HG02642 (cell line): ENCODE results near the gene POU2AF3.
"Not testable (repeated sequence)": the region's sequence is repeated elsewhere in the genome, so short reads cannot be mapped to it uniquely, and the experiment has no call there.

Source experiments
- ATAC-seq: cut with Tn5 transposase; IDR thresholded peaks from one replicate; pipeline ENCODE4 v1.9.1; 2021; ENCODE audit warnings: mild to moderate bottlenecking; ENCODE audit not compliant: unreplicated experiment, poor library complexity

POU2AF3 gene

DNA sequence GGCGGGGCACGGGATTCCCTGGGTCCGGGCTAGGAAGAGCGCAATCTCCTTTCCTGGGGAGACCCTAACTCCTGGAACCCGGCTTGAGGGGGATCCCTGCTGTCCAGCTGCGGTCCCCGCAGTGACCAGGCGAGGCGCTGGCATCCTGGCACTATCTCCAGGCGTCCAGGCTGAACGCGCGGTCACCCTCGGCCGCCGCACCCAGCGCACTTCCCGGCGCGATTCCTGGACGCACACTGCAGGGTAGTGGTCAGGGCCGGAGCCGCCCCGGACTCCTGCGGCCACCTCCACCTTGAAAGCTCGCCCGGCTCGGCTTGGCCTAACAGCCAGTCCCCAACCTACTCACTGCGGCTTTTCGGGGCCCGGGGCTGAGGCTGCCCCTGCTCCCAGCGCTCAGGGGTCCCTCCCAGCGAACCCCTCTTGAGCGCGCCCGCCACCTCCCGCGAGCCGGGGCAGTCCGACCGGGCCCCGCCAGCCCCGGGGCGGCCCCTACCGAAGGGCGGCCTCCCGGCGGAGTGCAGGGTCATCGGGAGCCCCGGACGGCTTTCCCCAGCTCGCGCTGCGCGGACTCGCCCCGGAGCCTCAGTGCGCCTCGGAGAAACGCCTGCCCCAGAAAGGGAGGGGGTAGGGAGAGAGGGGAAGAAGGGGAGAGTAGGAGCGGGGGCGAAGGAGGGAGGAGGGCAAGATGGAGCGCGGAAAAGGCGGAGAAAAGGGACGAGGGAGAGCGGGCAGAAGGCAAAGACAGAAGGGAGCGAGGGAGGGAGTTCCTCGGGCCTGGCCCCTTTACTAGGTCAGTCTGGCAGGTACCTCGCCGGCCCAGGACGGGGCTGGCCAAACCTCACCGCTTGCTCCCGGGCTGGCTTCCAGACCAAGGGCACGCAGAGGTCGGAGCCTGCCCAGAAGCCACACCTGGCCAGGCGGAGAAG is 1.0 kb downstream of the POU2AF3 start:
- peak; percentile 55 for ATAC-seq

DNA sequence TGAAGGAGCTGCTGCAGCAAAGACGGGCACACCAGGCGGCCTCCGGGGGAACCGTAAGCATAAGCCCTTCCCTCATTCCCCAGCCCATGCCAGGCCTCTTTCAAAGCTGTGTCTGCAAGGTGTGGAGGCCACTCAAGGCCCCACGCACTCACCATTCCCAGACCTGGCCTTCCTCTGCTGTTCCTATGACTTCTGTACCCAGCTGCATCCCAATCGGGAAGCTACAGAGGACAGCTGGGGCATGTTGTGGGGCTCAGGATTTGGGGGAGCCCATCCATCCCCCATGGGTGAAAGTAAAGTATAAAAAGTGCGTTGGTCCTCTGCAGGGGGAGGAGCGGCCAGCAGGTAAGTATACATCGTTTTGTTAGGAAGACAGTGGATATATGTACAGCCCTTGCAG is 2.2 kb downstream of the POU2AF3 start:
- no peak for ATAC-seq

DNA sequence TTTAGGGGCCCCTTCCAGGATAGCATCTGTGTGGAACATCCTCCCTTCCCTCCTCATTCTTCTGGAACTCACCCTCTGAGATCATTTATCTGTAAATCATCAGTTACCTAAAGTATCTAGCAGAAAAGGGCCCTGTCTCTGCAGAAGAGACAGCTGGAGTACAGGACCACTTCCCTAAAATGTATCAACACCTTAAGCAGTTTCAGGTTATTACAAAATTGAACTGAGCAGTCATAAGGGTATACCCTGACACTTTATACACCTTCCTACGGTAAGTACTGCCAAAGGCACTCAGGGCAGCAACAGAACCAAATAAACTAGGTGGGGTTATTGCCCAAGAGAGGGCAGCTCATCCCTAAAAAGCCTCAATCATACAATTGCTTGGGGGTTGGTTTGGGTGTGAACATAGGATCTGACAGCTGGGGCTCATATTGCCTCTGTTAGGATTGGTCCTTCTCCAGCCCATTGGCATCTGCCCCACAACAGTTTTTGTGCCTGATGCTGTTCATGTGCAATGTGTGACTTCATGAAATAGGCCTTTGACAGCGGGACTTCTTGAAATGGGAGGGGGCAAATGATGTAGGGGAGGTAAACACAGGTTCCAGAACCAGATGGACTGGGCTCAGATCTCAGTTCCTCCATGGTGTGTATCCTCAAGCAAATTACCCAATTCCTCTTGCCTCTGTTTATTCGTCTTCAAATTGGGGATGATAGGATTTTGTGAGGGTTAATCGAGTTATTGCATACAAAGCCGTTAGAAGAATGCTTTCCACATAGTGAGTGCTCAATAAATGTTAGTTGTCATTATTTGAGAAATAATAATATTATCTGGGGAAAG is 2.9 kb downstream of the POU2AF3 start:
- ATAC-seq, result no peak

DNA sequence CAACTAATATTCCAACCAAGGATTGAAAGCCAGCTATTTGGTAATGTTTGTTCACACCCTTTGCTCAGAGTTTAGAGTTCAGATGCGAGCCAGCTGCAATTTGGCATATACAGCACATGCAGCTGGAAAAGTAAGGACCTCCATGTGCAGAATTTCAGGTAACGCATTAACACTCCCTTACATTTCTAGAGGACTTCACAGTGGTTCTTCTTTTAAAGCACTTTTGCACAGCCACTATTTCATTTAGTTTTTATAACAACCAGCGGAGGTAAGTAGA is 3.4 kb downstream of the POU2AF3 start:
- ATAC-seq, result no peak

DNA sequence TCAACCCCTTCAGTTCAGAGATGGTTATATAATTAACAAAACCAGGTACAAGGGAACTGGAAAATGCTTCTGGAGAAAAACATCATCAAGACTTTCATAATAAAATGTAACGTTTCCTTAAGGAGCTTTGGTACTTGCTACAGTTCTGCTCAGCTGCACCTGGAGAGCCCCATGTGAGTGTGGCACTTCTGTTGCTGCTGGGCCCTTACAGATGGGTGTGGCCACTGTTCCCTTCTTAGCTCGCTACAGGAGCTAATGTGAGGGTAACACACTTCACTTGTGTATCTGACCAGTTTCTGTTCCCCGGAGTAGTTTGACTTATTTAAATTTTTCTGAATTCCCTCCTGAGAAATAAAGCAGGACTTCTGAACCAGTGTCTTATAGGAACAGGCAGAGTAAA is 4.0 kb downstream of the POU2AF3 start:
- no peak for ATAC-seq

DNA sequence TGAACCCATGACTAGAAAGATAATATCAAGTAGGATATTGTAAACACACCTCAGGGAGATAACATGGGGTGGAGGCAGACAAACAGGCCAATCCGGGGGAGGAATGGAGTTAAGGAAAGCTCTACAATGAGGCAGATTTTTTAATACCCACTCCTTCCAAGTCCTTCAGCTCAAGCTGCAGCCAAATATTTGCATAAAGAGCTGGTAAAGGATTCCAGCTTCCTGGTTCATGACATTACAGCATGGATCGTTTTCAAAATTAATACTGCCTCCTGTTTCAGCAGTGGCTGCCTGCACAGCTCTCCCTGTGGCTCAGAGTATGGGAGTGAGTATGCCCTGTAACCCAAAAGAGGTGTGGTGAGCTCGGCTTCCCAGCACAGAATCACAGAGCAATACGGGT is 5.1 kb downstream of the POU2AF3 start:
- no peak for ATAC-seq

DNA sequence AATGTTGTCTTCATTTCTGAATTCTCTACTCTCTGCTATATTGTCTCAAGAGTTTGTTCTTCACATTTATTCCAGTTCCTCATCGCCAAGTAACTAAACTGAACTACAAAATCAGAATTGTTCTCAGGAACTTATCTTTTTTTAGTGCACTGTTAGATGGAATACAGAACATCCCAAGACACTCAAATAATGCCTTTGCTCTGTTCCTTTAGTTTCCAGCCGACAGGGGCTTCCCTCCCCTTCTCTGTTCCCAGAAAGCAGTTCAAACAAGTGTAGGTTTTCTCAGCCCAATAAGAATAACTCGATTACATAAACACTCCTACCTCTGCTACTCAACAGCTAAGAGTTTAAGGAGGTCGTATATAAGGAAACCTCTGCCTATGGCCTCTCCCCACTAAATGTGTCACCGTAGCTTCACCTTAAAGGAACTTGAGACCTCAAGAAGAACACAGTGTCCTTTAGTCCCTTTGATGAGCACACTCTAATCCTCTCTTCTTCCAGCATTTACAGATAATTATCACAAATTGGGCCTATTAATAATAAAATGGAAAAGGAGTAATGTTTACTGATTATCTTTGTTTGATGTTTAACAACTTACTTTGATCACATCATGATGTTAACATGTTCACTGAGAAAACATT is 6.9 kb downstream of the POU2AF3 start:
- no peak for ATAC-seq

DNA sequence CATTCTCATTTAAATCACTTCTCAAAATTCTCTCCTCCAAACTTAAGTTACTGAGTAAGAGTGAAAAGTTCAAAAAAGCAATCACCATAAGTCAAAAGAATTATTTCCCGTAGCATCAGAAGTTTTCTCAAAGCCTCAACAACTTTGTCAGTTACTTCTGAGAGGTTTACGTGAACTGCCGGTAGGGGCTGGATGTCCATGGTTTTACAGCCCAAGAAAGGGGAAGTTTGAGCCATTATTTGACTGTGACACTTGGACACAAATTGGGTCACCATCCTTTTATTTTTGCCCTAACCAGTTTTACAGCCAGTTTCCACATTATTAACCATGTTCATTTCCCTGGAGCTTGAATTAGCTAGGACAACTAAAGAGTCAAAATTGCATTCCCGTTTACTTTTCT is 7.5 kb downstream of the POU2AF3 start:
- ATAC-seq, result no peak

DNA sequence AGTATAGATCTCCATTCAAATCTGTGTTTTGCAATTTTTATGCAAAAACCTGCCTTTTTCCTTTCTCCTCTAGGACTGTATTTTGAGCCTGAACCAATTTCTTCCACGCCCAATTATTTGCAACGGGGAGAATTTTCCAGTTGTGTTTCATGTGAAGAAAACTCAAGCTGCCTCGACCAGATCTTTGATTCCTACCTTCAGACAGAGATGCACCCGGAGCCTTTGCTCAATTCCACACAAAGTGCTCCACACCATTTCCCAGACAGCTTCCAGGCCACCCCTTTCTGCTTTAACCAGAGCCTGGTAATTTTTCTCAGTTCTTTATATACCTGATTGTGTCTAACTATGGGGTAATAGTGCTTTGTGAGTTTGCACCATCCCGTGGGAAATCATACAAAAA is 8.0 kb downstream of the POU2AF3 start:
- no peak for ATAC-seq

DNA sequence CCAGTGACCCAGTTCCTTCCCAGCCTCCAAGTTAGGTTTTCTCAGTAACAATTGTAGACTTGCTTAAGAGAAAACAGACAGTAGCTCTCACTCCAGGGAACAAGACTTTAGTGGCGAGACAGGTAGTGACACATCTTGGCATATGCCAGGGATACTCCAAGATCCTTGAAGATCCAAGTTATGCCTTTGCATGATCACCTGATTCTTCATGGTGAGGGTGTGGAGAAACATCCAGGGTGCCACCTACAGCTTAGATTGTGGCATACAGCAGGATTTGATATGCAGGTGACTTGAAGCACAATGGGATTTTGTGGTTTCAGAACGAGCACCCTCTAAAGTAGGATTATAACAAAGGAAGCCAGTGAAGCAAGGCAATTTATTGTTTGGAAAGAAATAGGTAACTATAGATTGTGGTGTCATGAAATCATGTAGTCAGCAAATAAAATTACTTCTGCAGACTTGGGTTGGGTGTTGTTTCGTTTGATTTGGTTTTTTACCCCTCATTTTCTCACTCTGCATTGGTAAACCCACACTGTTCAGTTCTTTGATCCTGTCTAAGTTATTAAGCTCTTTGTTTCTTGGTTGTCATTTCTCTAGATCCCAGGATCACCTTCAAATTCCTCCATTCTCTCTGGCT is 9.2 kb downstream of the POU2AF3 start:
- ATAC-seq, result no peak

DNA sequence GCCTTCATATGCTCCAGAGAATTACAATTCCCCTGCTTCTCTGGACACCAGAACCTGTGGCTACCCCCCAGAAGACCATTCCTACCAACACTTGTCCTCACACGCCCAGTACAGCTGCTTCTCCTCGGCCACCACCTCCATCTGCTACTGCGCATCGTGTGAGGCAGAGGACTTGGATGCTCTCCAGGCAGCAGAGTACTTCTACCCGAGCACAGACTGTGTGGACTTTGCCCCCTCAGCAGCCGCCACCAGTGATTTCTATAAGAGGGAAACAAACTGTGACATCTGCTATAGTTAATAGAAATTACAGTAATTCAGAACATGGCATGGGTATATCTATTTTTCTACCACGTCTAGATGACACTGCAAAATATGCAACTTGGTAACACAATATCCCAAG is 9.8 kb downstream of the POU2AF3 start:
- no peak for ATAC-seq

DNA sequence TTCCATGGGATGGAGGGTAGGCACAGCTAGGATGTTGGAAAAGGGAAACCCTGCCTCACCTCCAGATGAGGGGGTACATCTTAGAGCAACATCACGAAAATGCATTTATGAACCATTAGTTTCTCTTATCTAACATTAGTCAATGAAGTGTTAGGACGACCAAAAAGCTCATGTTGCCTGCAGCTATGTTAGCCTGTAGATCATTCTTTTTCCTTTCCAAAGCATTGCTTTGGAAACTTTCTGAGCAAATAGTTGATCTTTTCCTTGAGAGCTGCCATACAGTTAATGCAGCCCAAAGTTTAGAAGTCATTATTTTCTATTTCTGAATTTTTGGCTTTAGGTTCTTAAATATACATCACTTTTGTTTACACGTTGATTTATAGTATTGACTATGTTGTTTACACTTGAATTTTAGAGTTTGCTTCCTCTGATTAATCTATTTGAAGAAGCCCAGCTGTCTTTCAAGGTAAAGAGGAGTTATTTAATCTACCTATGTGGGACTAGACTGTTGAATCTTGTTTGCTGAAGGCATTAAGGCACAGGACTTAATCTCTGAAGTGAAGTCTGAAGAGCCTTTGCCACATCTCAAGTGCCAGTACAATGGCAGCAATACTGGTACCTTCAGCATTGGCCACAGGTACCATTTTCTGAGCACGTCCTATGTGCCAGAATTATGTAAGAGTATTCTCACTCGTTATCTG is 11.0 kb downstream of the POU2AF3 start:
- ATAC-seq, result no peak

DNA sequence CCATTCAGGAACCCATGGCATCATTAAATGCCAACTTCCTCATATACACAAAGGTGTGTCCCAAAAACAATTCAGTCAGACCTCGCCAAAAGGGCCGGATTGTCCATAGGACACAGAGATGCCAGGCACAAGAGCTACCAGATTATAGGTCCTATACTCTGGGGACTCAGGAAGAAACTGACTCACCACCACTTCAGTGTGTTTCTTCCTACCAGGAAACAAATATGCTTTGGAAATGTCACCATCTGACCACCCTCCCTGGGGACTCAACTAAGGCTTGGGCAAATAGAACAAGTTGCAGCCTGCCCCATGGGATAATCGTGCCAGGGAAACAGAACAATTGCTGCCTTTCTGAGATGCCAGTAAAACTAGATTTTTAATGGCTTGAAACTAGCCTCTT is 11.7 kb downstream of the POU2AF3 start:
- no peak for ATAC-seq

DNA sequence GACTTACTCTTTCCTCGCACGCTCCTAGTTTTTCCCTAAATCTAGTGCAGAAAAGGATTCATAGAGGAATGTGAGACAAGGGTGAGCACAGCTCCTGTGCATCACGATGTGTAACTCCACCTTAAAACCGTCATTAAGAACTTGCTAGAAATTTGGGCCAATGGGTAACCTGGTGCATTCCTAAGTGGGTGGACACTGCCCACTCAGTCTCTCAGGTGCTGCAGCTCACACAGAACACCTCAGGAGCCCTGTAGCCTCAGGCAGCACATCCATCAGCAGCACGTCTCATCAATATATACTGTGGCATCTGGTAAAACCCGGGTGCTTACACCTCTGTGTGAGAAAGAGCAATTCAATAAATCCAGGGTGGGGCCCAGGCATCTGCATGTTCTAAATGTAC is 12.4 kb downstream of the POU2AF3 start:
- ATAC-seq, result no peak

DNA sequence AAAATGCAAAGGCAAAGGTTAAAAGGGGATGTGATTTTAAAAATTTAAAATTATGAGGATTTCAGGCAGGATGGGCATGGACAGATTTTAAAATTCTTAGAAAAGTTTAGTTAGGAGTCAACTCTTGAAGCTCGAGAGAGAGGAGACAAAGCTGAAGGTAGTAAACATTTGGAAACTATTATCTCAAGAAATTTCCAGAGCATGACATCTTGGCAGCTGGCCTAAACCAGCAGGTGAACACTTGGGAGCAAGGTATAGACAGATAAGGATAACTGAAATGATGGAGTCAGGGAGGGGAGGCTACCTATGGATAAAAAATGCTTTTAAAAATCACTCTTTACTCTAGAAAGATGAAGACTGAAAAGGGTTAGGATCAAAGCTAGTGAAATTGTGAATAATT is 13.7 kb downstream of the POU2AF3 start:
- ATAC-seq, result no peak

DNA sequence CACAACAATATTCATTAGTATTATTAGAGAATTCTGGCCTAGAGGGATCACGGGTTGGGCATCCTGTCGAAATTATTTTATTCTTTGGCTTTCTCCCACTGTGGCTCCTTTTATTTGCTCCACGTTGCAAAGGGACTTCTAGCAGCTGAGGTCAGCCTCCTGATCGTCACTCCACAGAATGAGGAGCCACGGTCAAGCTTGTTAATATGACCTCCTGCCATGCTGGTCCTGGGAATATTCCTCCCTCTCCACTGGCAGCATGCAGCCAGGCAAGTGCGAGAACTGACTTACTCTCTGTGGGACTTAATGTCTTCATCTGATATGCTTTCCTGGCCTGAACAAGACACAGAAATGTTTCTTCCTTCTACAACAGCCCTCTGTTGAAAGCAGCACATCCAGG is 20.9 kb downstream of the POU2AF3 start:
- ATAC-seq, result no peak

DNA sequence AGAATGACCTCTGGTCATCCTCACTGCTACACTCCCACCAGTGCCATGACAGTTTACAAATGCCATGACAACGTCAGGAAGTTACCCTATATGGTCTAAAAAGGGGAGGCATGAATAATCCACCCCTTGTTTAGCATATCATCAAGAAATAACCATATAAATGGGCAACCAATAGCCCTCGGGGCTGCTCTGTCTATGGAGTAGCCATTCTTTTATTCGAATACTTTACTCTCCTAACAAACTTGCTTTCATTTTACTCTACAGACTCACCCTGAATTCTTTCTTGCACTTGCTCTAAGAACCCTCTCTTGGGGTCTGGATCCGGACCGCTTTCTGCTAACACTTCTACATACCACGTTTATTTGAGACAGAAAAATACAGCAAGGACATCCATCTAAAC is 21.9 kb downstream of the POU2AF3 start:
- ATAC-seq, result not testable (repeated sequence)

DNA sequence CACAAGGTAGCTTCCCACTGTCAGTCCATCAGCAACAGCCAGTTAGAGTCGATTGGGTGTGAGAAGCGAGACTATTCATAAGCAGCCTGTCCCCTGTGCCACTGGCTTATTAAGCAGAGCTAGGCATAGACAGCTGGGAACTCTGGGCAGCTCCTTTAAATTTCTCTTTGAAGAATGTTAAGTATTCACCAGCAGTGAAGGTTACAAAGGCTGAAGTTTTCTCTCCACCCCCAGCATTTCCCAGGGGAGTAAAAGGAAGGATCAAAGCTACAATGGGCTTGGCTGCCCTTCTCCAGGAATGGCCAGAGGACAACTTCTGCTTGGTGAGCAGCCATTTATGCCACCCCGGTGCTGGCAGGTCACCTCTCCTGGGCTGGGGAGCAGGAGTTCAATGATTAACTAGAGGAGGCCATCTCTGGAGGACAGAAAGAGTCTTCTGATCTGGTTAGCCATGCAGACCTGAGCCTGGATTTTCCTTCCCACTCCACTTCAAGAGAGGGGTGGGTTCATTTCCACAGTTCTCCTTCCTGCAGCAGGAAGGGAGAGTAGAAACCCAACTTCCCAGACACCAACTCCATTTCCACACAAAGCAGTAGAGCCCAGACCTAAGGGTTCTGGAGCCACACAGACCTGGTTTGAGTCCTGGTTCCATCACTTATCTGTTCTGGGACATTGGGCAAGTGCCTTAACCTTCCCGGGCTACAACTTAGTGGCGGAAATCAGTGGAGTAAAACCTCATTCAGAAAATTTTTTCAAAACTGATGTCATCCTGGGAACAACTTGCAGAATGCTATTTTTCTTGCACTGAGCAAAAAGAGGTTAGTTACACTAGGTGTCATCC is 22.6 kb downstream of the POU2AF3 start:
- no peak for ATAC-seq

DNA sequence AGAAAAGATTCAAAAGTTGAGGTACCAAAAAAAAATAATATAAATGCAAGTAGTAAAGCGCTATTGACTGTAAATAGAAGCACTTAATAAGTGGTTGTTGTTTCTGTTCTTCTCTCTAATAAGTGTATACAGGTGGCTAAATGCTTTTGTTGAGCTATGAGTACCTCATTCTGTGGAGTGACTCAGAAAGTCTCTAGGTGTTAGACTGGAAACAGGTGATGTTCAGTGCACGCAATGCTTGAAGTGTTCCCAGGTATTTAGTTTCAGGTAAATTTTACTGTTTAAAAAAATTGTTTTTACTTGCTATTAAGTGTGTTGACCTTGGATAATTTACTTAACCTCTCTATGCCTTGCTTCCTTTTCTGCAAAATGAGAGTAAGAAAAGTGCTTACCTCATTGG is 24.2 kb downstream of the POU2AF3 start:
- ATAC-seq, result no peak
